Smooth muscle cell (in vitro differentiated cells): ENCODE data around the gene SLC44A3. TPM values are rescaled to one million over a fixed set of nuclear protein-coding genes. Genes with fewer than 3 reads are reported as not detected.

Experiments used
- DNase-seq: peaks from one replicate; lab custom pipeline; 2025; ENCODE audit not compliant: unreplicated experiment; lab: John Stamatoyannopoulos, UW
- H2AFZ ChIP-seq: fragments of 200-600 bp; sonication (generic); 2 replicates; pipeline ENCODE4 v1.6.0; 2016; ENCODE audit warnings: antibody characterized with exemption, low read depth, mild to moderate bottlenecking
- H3F3A ChIP-seq: fragments of 200-600 bp; sonication (generic); 2 replicates; pipeline ENCODE4 v1.6.0; 2017; ENCODE audit warnings: antibody characterized with exemption, low read depth
- H3K27ac ChIP-seq: fragments of 200-600 bp; sonication (generic); 2 replicates; pipeline ENCODE4 v1.5.1; 2016; ENCODE audit warnings: low read depth, mild to moderate bottlenecking
- H3K27me3 ChIP-seq: fragments of 200-600 bp; sonication (generic); 2 replicates; pipeline ENCODE4 v1.6.1; 2016; ENCODE audit warnings: low read depth, mild to moderate bottlenecking
- H3K36me3 ChIP-seq: fragments of 200-600 bp; sonication (generic); 2 replicates; pipeline ENCODE4 v1.5.1; 2016; ENCODE audit warnings: low read depth
- H3K4me1 ChIP-seq: fragments of 200-600 bp; sonication (generic); 2 replicates; pipeline ENCODE4 v1.5.1; 2016; ENCODE audit warnings: low read depth
- H3K4me2 ChIP-seq: fragments of 200-600 bp; sonication (generic); 2 replicates; pipeline ENCODE4 v1.6.0; 2016; ENCODE audit warnings: mild to moderate bottlenecking
- H3K4me3 ChIP-seq: fragments of 200-600 bp; sonication (generic); 2 replicates; pipeline ENCODE4 v1.5.1; 2016; ENCODE audit warnings: mild to moderate bottlenecking
- H3K79me2 ChIP-seq: fragments of 200-600 bp; sonication (generic); 2 replicates; pipeline ENCODE4 v1.6.0; 2016; ENCODE audit warnings: low read depth, mild to moderate bottlenecking
- H3K9ac ChIP-seq: fragments of 200-600 bp; sonication (generic); 2 replicates; pipeline ENCODE4 v1.6.0; 2016; ENCODE audit warnings: low read depth
- H3K9me3 ChIP-seq: fragments of 200-600 bp; sonication (generic); replicated peaks from 2 replicates; pipeline ENCODE4 v1.5.1; 2016; ENCODE audit warnings: low read depth
- H4K20me1 ChIP-seq: fragments of 200-600 bp; sonication (generic); 2 replicates; pipeline ENCODE4 v1.6.0; 2016; ENCODE audit warnings: low read depth
- WGBS: methylation state at CpG from one replicate; pipeline ENCODE4 v1.1.7; 2016; ENCODE audit warnings: low lambda C conversion rate; 5-methylcytosine and 5-hydroxymethylcytosine counted together
- polyA plus RNA-seq: library from polyadenylated mRNA; unstranded; fragments of >200 nt; fragmentation: Nextera tagmentation; extraction: Ambion mirVana; gene quantifications from 2 replicates; pipeline ENCODE4 v1.2.1, GENCODE V29; 2016
- total RNA-seq: library from RNA; depleted of rRNA; stranded (reverse); fragments of >200 nt; gene quantifications from 2 replicates; pipeline ENCODE4 v1.2.3, GENCODE V29; 2014
- TF ChIP-seq, protein P1 (sequence below): fragments of 200-600 bp; sonication (generic); IDR thresholded peaks from 2 replicates; pipeline ENCODE4 v1.5.1; 2017; ENCODE audit warnings: borderline replicate concordance, mild to moderate bottlenecking, antibody characterized with exemption; ENCODE audit not compliant: insufficient read depth, poor library complexity, severe bottlenecking

The SLC44A3 gene
- total and polyA plus RNA-seq, 2 experiments from 2014 or later, result 3.2 to 10.0 TPM

DNA sequence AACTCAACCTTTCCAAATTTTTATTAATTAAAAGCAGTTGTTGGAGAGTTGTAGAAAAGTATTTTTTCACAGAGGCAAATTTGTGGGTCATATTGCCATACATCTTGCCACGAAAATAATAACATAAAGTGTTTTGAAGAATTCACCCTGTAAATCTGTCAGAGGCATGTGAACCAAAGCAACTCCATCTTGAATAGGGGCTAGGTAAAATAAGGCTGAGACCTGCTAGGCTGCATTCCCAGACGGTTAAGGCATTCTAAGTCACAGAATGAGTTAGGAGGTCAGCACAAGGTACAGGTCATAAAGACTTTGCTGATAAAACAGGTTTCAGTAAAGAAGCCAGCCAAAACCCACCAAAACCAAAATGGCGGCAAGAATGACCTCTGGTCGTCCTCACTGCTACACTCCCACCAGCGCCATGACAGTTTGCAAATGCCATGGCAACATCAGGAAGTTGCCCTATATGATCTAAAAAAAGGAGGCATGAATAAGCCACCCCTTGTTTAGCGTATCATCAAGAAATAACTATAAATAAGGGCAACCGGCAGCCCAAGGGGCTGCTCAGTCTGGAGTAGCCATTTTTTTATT lies 111.2 kb downstream of the SLC44A3 start:
- peak overlapping the region; percentile 88 for H3K4me2 ChIP-seq
- DNase-seq, result no peak
- H3K4me3 ChIP-seq, result no peak overlapping the region
- H3K9me3 ChIP-seq, result no peaks in the 10 kb centered on the region
- peaks cover 36% of the 10 kb centered on the region for H3K79me2 ChIP-seq
- no peaks in the 10 kb centered on the region for H3K27me3 ChIP-seq
- H2AFZ ChIP-seq, result no peak overlapping the region
- no peaks in the 10 kb centered on the region for H4K20me1 ChIP-seq
- TF ChIP-seq, protein P1, sequence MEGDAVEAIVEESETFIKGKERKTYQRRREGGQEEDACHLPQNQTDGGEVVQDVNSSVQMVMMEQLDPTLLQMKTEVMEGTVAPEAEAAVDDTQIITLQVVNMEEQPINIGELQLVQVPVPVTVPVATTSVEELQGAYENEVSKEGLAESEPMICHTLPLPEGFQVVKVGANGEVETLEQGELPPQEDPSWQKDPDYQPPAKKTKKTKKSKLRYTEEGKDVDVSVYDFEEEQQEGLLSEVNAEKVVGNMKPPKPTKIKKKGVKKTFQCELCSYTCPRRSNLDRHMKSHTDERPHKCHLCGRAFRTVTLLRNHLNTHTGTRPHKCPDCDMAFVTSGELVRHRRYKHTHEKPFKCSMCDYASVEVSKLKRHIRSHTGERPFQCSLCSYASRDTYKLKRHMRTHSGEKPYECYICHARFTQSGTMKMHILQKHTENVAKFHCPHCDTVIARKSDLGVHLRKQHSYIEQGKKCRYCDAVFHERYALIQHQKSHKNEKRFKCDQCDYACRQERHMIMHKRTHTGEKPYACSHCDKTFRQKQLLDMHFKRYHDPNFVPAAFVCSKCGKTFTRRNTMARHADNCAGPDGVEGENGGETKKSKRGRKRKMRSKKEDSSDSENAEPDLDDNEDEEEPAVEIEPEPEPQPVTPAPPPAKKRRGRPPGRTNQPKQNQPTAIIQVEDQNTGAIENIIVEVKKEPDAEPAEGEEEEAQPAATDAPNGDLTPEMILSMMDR, result no peak
- H3K9ac ChIP-seq, result no peak overlapping the region
- H3K4me1 ChIP-seq, result peaks cover 37% of the 10 kb centered on the region
- H3F3A ChIP-seq, result peaks cover 17% of the 10 kb centered on the region
- 91% methylated on average over 7 of the region's 7 CpGs for WGBS
- no peaks in the 10 kb centered on the region for H3K36me3 ChIP-seq
- H3K27ac ChIP-seq, result no peak overlapping the region

DNA sequence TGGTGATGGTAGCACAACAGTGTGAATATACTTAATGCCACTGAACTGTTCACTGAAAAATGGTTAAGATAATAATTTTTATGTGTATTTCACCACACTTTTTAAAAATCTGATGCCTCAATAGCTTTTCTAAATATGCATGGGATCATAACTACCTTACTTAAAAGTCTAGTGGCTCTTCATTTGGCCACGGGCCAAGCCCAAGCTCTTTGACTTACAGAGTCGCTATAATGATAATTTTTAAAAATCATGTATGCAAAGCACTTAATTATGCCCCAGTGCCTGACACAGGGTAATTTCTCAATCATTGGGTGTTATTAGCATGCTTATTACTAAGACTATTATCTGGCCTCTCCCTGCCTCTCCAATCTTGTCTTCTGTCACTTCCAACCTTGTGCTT lies 114.4 kb downstream of the SLC44A3 start:
- Histone ChIP-seq H3K9ac (no peak overlapping the region), H4K20me1 (no peaks in the 10 kb centered on the region), H3K27ac (no peak overlapping the region), H3F3A (peaks cover 9% of the 10 kb centered on the region), H3K9me3 (no peaks in the 10 kb centered on the region), H2AFZ (no peak overlapping the region), H3K4me2 (no peak overlapping the region), H3K79me2 (peaks cover 15% of the 10 kb centered on the region), H3K4me1 (peaks cover 33% of the 10 kb centered on the region), H3K4me3 (no peak overlapping the region), H3K27me3 (no peaks in the 10 kb centered on the region), H3K36me3 (no peaks in the 10 kb centered on the region)
- 95% methylated on average over 2 of the region's 2 CpGs for WGBS
- no peak for DNase-seq
- TF ChIP-seq, protein P1, result no peak

DNA sequence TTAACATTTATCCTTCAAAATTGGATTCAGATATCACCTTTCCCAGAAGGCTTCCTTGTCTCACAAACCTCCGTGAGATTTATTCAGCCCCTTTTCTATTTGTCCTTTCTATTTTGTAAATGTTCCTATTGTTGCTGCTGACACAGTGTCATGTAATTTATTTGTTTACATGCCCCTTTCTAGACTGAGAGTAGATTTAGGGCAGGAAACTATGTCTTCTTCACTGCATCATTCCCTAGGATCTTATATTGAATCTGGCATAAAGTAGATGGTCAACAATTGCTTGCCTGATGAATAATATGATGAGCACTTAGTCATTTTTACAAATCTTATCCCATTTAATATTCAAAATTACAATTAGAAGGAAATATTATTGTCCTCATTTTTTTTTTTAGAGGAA lies 114.9 kb downstream of the SLC44A3 start:
- Histone ChIP-seq H4K20me1 (no peaks in the 10 kb centered on the region), H3K4me1 (peaks cover 30% of the 10 kb centered on the region), H3K9me3 (no peaks in the 10 kb centered on the region), H3K9ac (no peak overlapping the region), H3K27me3 (no peaks in the 10 kb centered on the region), H2AFZ (no peak overlapping the region), H3K4me3 (no peak overlapping the region), H3K4me2 (no peak overlapping the region), H3K36me3 (no peaks in the 10 kb centered on the region), H3K79me2 (peaks cover 10% of the 10 kb centered on the region), H3K27ac (peak overlapping the region; percentile 12), H3F3A (peaks cover 9% of the 10 kb centered on the region)
- DNase-seq, result no peak
- WGBS, result 84% methylated on average over 1 of the region's 1 CpG
- TF ChIP-seq, protein P1, result no peak

DNA sequence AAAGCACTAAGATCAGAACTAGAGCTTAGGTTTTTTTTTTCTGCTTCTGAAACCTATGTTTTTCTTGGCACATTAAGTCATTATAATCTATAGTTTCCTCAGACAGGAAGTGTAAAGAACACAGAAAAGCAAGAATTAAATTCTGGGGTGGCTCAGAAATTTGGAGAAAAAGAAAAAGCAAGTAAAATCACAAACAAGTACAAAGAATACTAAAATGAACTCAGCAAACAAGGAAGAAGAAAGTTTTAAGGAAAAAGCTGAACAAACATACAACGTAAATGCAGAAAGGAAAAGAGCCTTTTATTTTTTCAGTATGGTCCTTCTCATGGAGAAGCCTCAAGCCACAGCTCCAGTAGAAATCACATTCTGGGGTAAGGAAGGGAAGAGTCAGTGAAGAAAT lies 115.3 kb downstream of the SLC44A3 start:
- TF ChIP-seq, protein P1, result no peak
- peak overlapping the region; percentile 3 for H3K4me2 ChIP-seq
- 89% methylated on average over 1 of the region's 1 CpG for WGBS

More for the DNA sequence above, 115.3 kb downstream of the SLC44A3 start:
- H3K9ac ChIP-seq, result no peak overlapping the region
- peaks cover 5% of the 10 kb centered on the region for H3K79me2 ChIP-seq
- peaks cover 26% of the 10 kb centered on the region for H3K4me1 ChIP-seq
- H3K36me3 ChIP-seq, result no peaks in the 10 kb centered on the region
- H3K27me3 ChIP-seq, result no peaks in the 10 kb centered on the region
- peaks cover 9% of the 10 kb centered on the region for H3F3A ChIP-seq
- no peak overlapping the region for H3K4me3 ChIP-seq
- H2AFZ ChIP-seq, result no peak overlapping the region
- no peaks in the 10 kb centered on the region for H3K9me3 ChIP-seq
- no peak for DNase-seq
- peak overlapping the region; percentile 12 for H3K27ac ChIP-seq
- H4K20me1 ChIP-seq, result no peaks in the 10 kb centered on the region
